Transverse colon (tissue), 4 donors: Measurements from ENCODE around the gene GNB1. TPM values are rescaled to one million over a fixed set of nuclear protein-coding genes. Genes with fewer than 3 reads are reported as not detected.

Experiments used
- DNase-seq: peaks from one replicate; pipeline ENCODE4 v3.0.0-alpha.2; 2019
- H3K27ac ChIP-seq, 4 donors: fragments of 200-600 bp; sonication (generic); 2 replicates each; pipeline ENCODE4 v1.5.1; 2016 to 2018; ENCODE audit warnings: inconsistent platforms in 4 of 4
- H3K27me3 ChIP-seq: fragments of 200-600 bp; sonication (generic); 2 replicates; pipeline ENCODE4 v1.5.1; 2017; ENCODE audit warnings: inconsistent platforms
- H3K36me3 ChIP-seq, 4 donors: fragments of 200-600 bp; sonication (generic); 2 replicates each; pipeline ENCODE4 v1.5.1; 2017 to 2019; ENCODE audit warnings: inconsistent platforms in 4 of 4
- H3K4me1 ChIP-seq, 4 donors: fragments of 200-600 bp; sonication (generic); 2 replicates each; pipeline ENCODE4 v1.5.1; 2017 to 2020; ENCODE audit warnings: inconsistent platforms in 4 of 4
- H3K4me3 ChIP-seq, 4 donors: fragments of 200-600 bp; sonication (generic); 1 replicate in 1 of 4; 2 replicates in 3 of 4; pipeline versions ENCODE4 v1.5.1 to v1.6.1; 2017 to 2019; ENCODE audit warnings: inconsistent platforms in 4 of 4
- H3K9me3 ChIP-seq, 2 donors: fragments of 200-600 bp; sonication (generic); 2 replicates each; pipeline ENCODE4 v1.5.1; 2017 to 2019; ENCODE audit warnings: inconsistent platforms in 2 of 2
- CTCF ChIP-seq, 5 experiments: fragments of 200-600 bp in 3 of 5; fragments of 450-650 bp in 2 of 5; sonication (generic) in 3 of 5; IDR thresholded peaks; 1 replicate in 2 of 5; 2 replicates in 3 of 5; pipeline ENCODE4 v1.5.1; 2016 to 2017; ENCODE audit warnings: antibody characterized with exemption in 5 of 5, inconsistent platforms in 3 of 5, mild to moderate bottlenecking in 2 of 5, moderate library complexity in 1 of 5
- EP300 ChIP-seq: sonication (generic); formaldehyde crosslinking; IDR thresholded peaks from one replicate; pipeline ENCODE4 v1.6.1; 2017; ENCODE audit warnings: antibody characterized with exemption, low read depth
- POLR2A ChIP-seq: fragments of 450-650 bp; IDR thresholded peaks from one replicate; pipeline ENCODE4 v1.6.1; 2016; ENCODE audit warnings: antibody characterized with exemption, mild to moderate bottlenecking, moderate library complexity
- POLR2AphosphoS5 ChIP-seq, 3 donors: sonication (generic); formaldehyde crosslinking; IDR thresholded peaks; one replicate each; pipeline ENCODE4 v1.6.1; 2016; ENCODE audit warnings: antibody characterized with exemption in 3 of 3
- WGBS, 2 donors: methylation state at CpG; one replicate each; pipeline ENCODE4 v1.1.5; 2018; ENCODE audit warnings: low coverage in 1 of 2; 5-methylcytosine and 5-hydroxymethylcytosine counted together
- in situ Hi-C, 4 donors: fragments of 200-750 bp; cut with MboI; loops; one replicate each; pipeline versions ENCODE4 v1.15.0 to v1.15.1; 2017; ENCODE audit warnings: low sequenced_read_pairs in 3 of 4, low pct_ligation_motif_present in 1 of 4, low pct_unique_long_range_greater_than_20kb in 1 of 4
- intact Hi-C: fragments of 100-400 bp; cut with DNase I; formaldehyde crosslinking; loops from one replicate; pipeline ENCODE4 v1.15.1; 2023; ENCODE audit warnings: low total_unique reads
- total RNA-seq, 4 donors: library from RNA; depleted of rRNA; stranded (reverse); fragments of >200 nt; gene quantifications; one replicate each; pipeline ENCODE4 v1.1.0, GENCODE V29; 2016

GNB1 gene
- total RNA-seq, 4 donors from 2014 or later = 123 to 191 (median 174) TPM

GRCh38 chr1:1758059-1758621 lies 132.7 kb downstream of the GNB1 start:
- no peak for TF ChIP-seq POLR2A
- TF ChIP-seq CTCF (IDR thresholded peaks at IDR 0.05) = no peak
- no peak for TF ChIP-seq POLR2AphosphoS5 (IDR thresholded peaks at IDR 0.05)
- TF ChIP-seq EP300 = no peak
- Histone ChIP-seq H3K4me3 (peak overlapping the region in 1 of 4 donors; percentile 12), H3K9me3 (no peaks in the 10 kb centered on the region), H3K4me1 (peaks cover 12 to 23% (median 21%) of the 10 kb centered on the region in 4 donors), H3K27me3 (no peaks in the 10 kb centered on the region), H3K27ac (peak overlapping the region; percentile 79 to 88 (median 84)), H3K36me3 (peaks cover 0 to 49% (median 21%) of the 10 kb centered on the region in 4 donors)
- DNase-seq = no peak
- intact Hi-C loops (no loop called here), in situ Hi-C loops (loop anchor here in 1 of 4 donors (25.0 kb wide), 1 partner anchor 129 kb away; the partner anchor contains the start of gene GNB1)
- WGBS, 2 donors = 77% methylated on average over 27 of the region's 27 CpGs; no CpG with 5 or more reads in 1 of the 2 donors

- TF ChIP-seq CTCF (IDR thresholded peaks at IDR 0.05) = no peak
- TF ChIP-seq POLR2AphosphoS5 (IDR thresholded peaks at IDR 0.05) = no peak
- TF ChIP-seq POLR2A = no peak
- no peak for TF ChIP-seq EP300
- WGBS, 2 donors = 83% methylated on average over 25 of the region's 25 CpGs; no CpG with 5 or more reads in 1 of the 2 donors
- Histone ChIP-seq H3K9me3 (no peaks in the 10 kb centered on the region), H3K4me1 (peaks cover 12 to 23% (median 21%) of the 10 kb centered on the region in 4 donors), H3K4me3 (no peak overlapping the region), H3K36me3 (peaks cover 0 to 51% (median 22%) of the 10 kb centered on the region in 4 donors), H3K27ac (peak overlapping the region; percentile 79 to 88 (median 84)), H3K27me3 (no peaks in the 10 kb centered on the region)
- intact Hi-C loops = no loop called here
- in situ Hi-C loops = loop anchor here in 1 of 4 donors (25.0 kb wide), 1 partner anchor 130 kb away; the partner anchor contains the start of gene GNB1
- no peak for DNase-seq
These were observed 133.3 kb downstream of the GNB1 start for GRCh38 chr1:1757422-1758058.

GRCh38 chr1:1756661-1757421 lies 134.0 kb downstream of the GNB1 start:
- H3K4me1 ChIP-seq = peaks cover 12 to 23% (median 21%) of the 10 kb centered on the region in 4 donors
- in situ Hi-C loops (loop anchor here in 1 of 4 donors (25.0 kb wide), 1 partner anchor 130 kb away; the partner anchor contains the start of gene GNB1), intact Hi-C loops (no loop called here)
- WGBS, 2 donors = 80 to 92% methylated on average over 1 to 33 of the region's 33 CpGs
- H3K36me3 ChIP-seq = peaks cover 0 to 50% (median 22%) of the 10 kb centered on the region in 4 donors
- TF ChIP-seq POLR2A (no peak), CTCF (IDR thresholded peaks at IDR 0.05) (no peak), POLR2AphosphoS5 (IDR thresholded peaks at IDR 0.05) (no peak), EP300 (no peak)
- H3K9me3 ChIP-seq = no peaks in the 10 kb centered on the region
- no peaks in the 10 kb centered on the region for H3K27me3 ChIP-seq
- peak overlapping the region in 3 of 4 donors; percentile 79 to 88 (median 82) for H3K27ac ChIP-seq
- no peak overlapping the region for H3K4me3 ChIP-seq
- DNase-seq = no peak

- Histone ChIP-seq H3K9me3 (no peaks in the 10 kb centered on the region), H3K27ac (no peak overlapping the region), H3K27me3 (no peaks in the 10 kb centered on the region), H3K36me3 (peaks cover 0 to 40% (median 18%) of the 10 kb centered on the region in 4 donors), H3K4me3 (no peak overlapping the region), H3K4me1 (peaks cover 12 to 23% (median 21%) of the 10 kb centered on the region in 4 donors)
- in situ Hi-C loops = loop anchor here in 1 of 4 donors (25.0 kb wide), 1 partner anchor 131 kb away; the partner anchor contains the start of gene GNB1
- WGBS, 2 donors = 93 to 100% methylated on average over 1 to 15 of the region's 15 CpGs
- intact Hi-C loops = no loop called here
- no peak for TF ChIP-seq POLR2A
- TF ChIP-seq EP300 = no peak
- no peak for TF ChIP-seq POLR2AphosphoS5 (IDR thresholded peaks at IDR 0.05)
- TF ChIP-seq CTCF (IDR thresholded peaks at IDR 0.05) = no peak
- DNase-seq = no peak
These were observed 135.0 kb downstream of the GNB1 start for GRCh38 chr1:1755852-1756251.
